ENCODE results near the gene RHBDL3. TPM values are rescaled to one million over a fixed set of nuclear protein-coding genes. Genes with fewer than 3 reads are reported as not detected.

The RHBDL3 gene
- total and polyA plus RNA-seq, 2 of the 8 experiments (the other 6 are each of a cell fraction or from before 2014, with no cell fraction given): 9.6 to 12.2 TPM

- no peak for DNase-seq (ENCODE audit: low read depth in 1 of 2, low spot score in 2 of 2)
- TF ChIP-seq MAFK (IDR thresholded peaks at IDR 0.05; ENCODE audit: low read depth, low read length) (no peak), KDM4A (IDR thresholded peaks at IDR 0.05; ENCODE audit: low read depth, low read length, severe bottlenecking) (no peak), NRF1 (IDR thresholded peaks at IDR 0.05; ENCODE audit: low read depth, low read length) (no peak), E2F6 (IDR thresholded peaks at IDR 0.05) (no peak), USF2 (IDR thresholded peaks at IDR 0.05; ENCODE audit: low read length) (no peak), SIX5 (IDR thresholded peaks at IDR 0.05; ENCODE audit: low read depth, low read length) (no peak), SRF (IDR thresholded peaks at IDR 0.05; ENCODE audit: low read depth, low read length) (no peak), TEAD4 (IDR thresholded peaks at IDR 0.05; ENCODE audit: low read depth, low read length) (no peak), KDM1A (IDR thresholded peaks at IDR 0.05; ENCODE audit: borderline replicate concordance, low read length) (no peak), CREB1 (IDR thresholded peaks at IDR 0.05) (no peak)
Measured at GRCh38 chr17:32335687-32336086, 70.1 kb downstream of the RHBDL3 start.

More at GRCh38 chr17:32335687-32336086, 70.1 kb downstream of the RHBDL3 start:
- no peak overlapping the region for H4K91ac ChIP-seq (replicated peaks; ENCODE audit: insufficient read length, low read length)
- H3K9ac ChIP-seq (replicated peaks in 1 of 4; ENCODE audit: extremely low read depth in 1 of 4, low read depth in 3 of 4, low read length in 3 of 4): no peak overlapping the region
- no peak overlapping the region for H4K8ac ChIP-seq (ENCODE audit: extremely low read depth, insufficient read depth, low read length)
- CTCF ChIA-PET (ENCODE audit: partially characterized antibody): interaction anchor here (1.3 to 2.3 kb wide), 2 partner anchors 10 to 16 kb away, joined by 3 to 8 read pairs; no protein-coding TSS in a partner anchor
- no peaks in the 10 kb centered on the region for H3K9me3 ChIP-seq (ENCODE audit: insufficient read depth in 2 of 2, low read depth in 1 of 2, low read length in 1 of 2)
- WGBS, 2 experiments (ENCODE audit: extremely low coverage in 1 of 2, insufficient coverage in 1 of 2, insufficient read length in 1 of 2, insufficient replicate concordance in 2 of 2, low coverage in 1 of 2, low lambda C conversion rate in 2 of 2, missing lambda C conversion rate in 1 of 2): 91% methylated on average over 4 of the region's 4 CpGs; no CpG with 5 or more reads in 1 of the 2 experiments
- H3K18ac ChIP-seq (ENCODE audit: extremely low read depth, low read length): no peak overlapping the region
- no peak overlapping the region for H2BK20ac ChIP-seq (ENCODE audit: low read length)
- no peak overlapping the region for H2BK12ac ChIP-seq (ENCODE audit: low read depth, low read length)
- FAIRE-seq: no peak
- no peak overlapping the region for H2AFZ ChIP-seq (ENCODE audit: low read length)
- no peaks in the 10 kb centered on the region for H3K27me3 ChIP-seq (replicated peaks in 1 of 4; ENCODE audit: control insufficient read depth in 3 of 4, extremely low read depth in 1 of 4, insufficient read depth in 3 of 4, low read length in 3 of 4)
- no peak overlapping the region for H4K5ac ChIP-seq (ENCODE audit: insufficient read length, low read depth, low read length)
- no peak overlapping the region for H3K27ac ChIP-seq (ENCODE audit: low read depth, low read length)
- no peak overlapping the region for H3K14ac ChIP-seq (ENCODE audit: insufficient read length)
- no peaks in the 10 kb centered on the region; a peak in 1 of 7 replicates for H3K4me1 ChIP-seq (replicated peaks in 1 of 4; ENCODE audit: control insufficient read depth in 3 of 4, insufficient read depth in 4 of 4, low read length in 3 of 4)
- H3K36me3 ChIP-seq (ENCODE audit: control insufficient read depth in 2 of 4, insufficient read depth in 4 of 4, low read length in 3 of 4): peaks cover 12 to 53% (median 29%) of the 10 kb centered on the region in 4 experiments
- H2BK120ac ChIP-seq (replicated peaks; ENCODE audit: low read depth, low read length): no peak overlapping the region
- POLR2A ChIA-PET (ENCODE audit: partially characterized antibody): interaction anchor here (1.2 to 1.8 kb wide), 3 partner anchors 15 to 151 kb away, joined by 3 read pairs; no protein-coding TSS in a partner anchor
- no peaks in the 10 kb centered on the region for H4K20me1 ChIP-seq (replicated peaks in 1 of 2; ENCODE audit: control insufficient read depth in 1 of 2, insufficient read depth in 2 of 2, low read length in 2 of 2)
- H3K23ac ChIP-seq (ENCODE audit: insufficient read length): no peak overlapping the region
- no peak overlapping the region for H2BK15ac ChIP-seq (ENCODE audit: low read length)
- no peak overlapping the region for H2BK5ac ChIP-seq (ENCODE audit: low read depth, low read length)
- no peak overlapping the region for H3K56ac ChIP-seq (replicated peaks; ENCODE audit: insufficient read length, low read depth, low read length)
- H3K4me3 ChIP-seq (ENCODE audit: extremely low read depth in 1 of 4, insufficient read depth in 2 of 4, low read depth in 3 of 4, low read length in 4 of 4): no peak overlapping the region
- no peaks in the 10 kb centered on the region for H3K23me2 ChIP-seq (ENCODE audit: low read depth, low read length)
- H2AK5ac ChIP-seq (ENCODE audit: low read depth, low read length): no peak overlapping the region
- no peaks in the 10 kb centered on the region for H3K79me1 ChIP-seq (ENCODE audit: low read depth, low read length)
- no peak overlapping the region for H3K4me2 ChIP-seq (ENCODE audit: insufficient read depth in 1 of 2, low read depth in 2 of 2, low read length in 2 of 2)
- no peak overlapping the region for H3K4ac ChIP-seq (replicated peaks; ENCODE audit: insufficient read length, low read depth, low read length)
- H3K79me2 ChIP-seq (ENCODE audit: control insufficient read depth in 1 of 2, insufficient read depth in 2 of 2, low read length in 2 of 2): no peaks in the 10 kb centered on the region
